Ectodermal cell (in vitro differentiated cells): ENCODE measurements around the gene KCNIP3.

Experiments used
- H3K27ac ChIP-seq: 2 replicates; pipeline ENCODE4 v1.7.0; 2013; ENCODE audit warnings: mild to moderate bottlenecking, low read depth, low read length; ENCODE audit not compliant: insufficient read depth, poor library complexity, severe bottlenecking
- H3K27me3 ChIP-seq: 2 replicates; pipeline ENCODE4 v1.7.0; 2013; ENCODE audit warnings: mild to moderate bottlenecking, low read length; ENCODE audit not compliant: insufficient read depth, control insufficient read depth, poor library complexity, severe bottlenecking
- H3K36me3 ChIP-seq: one replicate; pipeline ENCODE4 v1.7.0; 2013; ENCODE audit warnings: low read length; ENCODE audit not compliant: control insufficient read depth, insufficient read depth
- H3K4me1 ChIP-seq: one replicate; pipeline ENCODE4 v1.7.0; 2013; ENCODE audit warnings: low read length; ENCODE audit not compliant: control insufficient read depth, insufficient read depth
- H3K4me3 ChIP-seq: 2 replicates; pipeline ENCODE4 v1.7.0; 2013; ENCODE audit warnings: low read depth, low read length, control low read depth; ENCODE audit not compliant: insufficient read depth
- H3K9me3 ChIP-seq: 2 replicates; pipeline ENCODE4 v1.7.0; 2013; ENCODE audit warnings: mild to moderate bottlenecking, low read length, moderate library complexity; ENCODE audit not compliant: control insufficient read depth
- WGBS, 2 experiments: methylation state at CpG; one replicate each; pipeline ENCODE4 v1.1.7; 2013; ENCODE audit warnings: missing lambda C conversion rate in 2 of 2; 5-methylcytosine and 5-hydroxymethylcytosine counted together

Gene KCNIP3

GRCh38 chr2:95336406-95336805 is 39.3 kb downstream of the KCNIP3 start:
- WGBS, 2 experiments: 90 to 94% methylated on average over 2 of the region's 2 CpGs
- H3K27me3 ChIP-seq: peaks cover 6% of the 10 kb centered on the region
- H3K36me3 ChIP-seq: no peaks in the 10 kb centered on the region
- no peak overlapping the region for H3K27ac ChIP-seq
- H3K4me1 ChIP-seq: no peaks in the 10 kb centered on the region
- H3K9me3 ChIP-seq: no peaks in the 10 kb centered on the region
- H3K4me3 ChIP-seq: no peak overlapping the region

- Histone ChIP-seq H3K36me3 (no peaks in the 10 kb centered on the region), H3K9me3 (no peaks in the 10 kb centered on the region), H3K4me1 (no peaks in the 10 kb centered on the region), H3K4me3 (no peak overlapping the region), H3K27ac (no peak overlapping the region), H3K27me3 (peaks cover 17% of the 10 kb centered on the region)
- WGBS, 2 experiments: 81 to 82% methylated on average over 7 of the region's 7 CpGs
Observed at GRCh38 chr2:95337829-95338228, 40.7 kb downstream of the KCNIP3 start.

DNA sequence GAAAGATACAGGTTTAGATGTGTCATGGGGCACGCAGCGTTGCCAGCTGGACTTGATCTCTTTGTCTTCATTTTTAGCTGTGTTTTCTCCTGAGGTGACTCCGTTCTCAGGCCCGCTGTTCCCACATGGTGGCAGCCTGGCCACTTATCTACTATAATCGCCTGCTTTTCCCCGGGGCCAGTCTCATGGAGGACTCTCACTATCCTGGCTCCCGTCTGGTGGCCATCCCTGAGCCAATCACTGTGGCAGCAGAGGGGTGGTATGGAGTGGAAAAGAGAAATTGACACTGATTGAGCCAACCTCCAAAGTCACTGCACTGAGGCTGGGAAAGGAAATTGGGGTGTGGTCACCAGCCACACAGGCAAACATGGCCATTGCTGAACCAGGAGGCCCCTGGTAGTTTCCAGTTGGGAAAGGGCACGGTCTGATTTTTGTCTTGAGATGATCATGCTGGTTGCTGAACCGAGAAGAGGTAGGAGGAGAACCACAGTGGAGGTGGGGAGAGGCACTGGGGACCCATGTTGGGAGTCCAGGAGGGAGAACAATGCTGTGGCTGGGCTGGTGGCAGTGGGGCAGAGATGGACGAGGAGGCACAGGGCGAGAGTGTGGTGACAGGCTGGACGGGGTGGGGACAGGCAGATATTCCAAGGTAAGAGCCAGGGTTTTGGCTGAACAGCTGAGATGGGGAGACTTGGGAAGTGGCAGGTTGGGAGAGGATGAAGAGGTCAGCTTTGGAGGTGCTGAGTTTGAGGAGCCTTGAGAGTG is 45.6 kb downstream of the KCNIP3 start:
- Histone ChIP-seq H3K36me3 (no peaks in the 10 kb centered on the region), H3K4me1 (no peaks in the 10 kb centered on the region), H3K4me3 (no peak overlapping the region), H3K27ac (no peak overlapping the region), H3K27me3 (peaks cover 65% of the 10 kb centered on the region), H3K9me3 (no peaks in the 10 kb centered on the region)
- 88% methylated on average over 12 of the region's 12 CpGs for WGBS, 2 experiments

- H3K36me3 ChIP-seq: no peaks in the 10 kb centered on the region
- peaks cover 74% of the 10 kb centered on the region for H3K27me3 ChIP-seq
- H3K9me3 ChIP-seq: no peaks in the 10 kb centered on the region
- WGBS, 2 experiments: 82 to 90% methylated on average over 7 of the region's 7 CpGs
- H3K4me1 ChIP-seq: no peaks in the 10 kb centered on the region
- H3K27ac ChIP-seq: no peak overlapping the region
- no peak overlapping the region for H3K4me3 ChIP-seq
Observed at GRCh38 chr2:95343429-95344214, 46.5 kb downstream of the KCNIP3 start.

DNA sequence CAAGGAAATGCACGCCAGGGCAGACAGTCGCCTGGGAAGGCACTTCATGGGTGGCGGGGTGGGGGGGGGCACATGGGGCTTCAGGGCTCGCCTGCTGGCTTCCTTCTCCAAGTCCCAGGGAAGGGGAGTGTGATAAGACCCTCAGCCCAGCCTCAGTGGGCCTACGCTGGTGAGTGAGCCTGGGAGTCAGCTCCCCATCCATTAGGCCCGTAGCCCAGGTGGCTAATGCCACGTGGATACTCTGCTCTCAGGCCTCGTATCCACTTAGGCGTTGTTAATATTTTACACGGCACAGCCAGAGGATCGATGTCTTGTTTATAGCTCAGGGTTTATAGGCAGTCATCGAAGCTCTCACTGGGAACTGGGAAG is 47.1 kb downstream of the KCNIP3 start:
- 84 to 88% methylated on average over 12 of the region's 12 CpGs for WGBS, 2 experiments
- no peak overlapping the region for H3K27ac ChIP-seq

GRCh38 chr2:95344656-95345055 is 47.5 kb downstream of the KCNIP3 start:
- peaks cover 80% of the 10 kb centered on the region for H3K27me3 ChIP-seq
- H3K36me3 ChIP-seq: no peaks in the 10 kb centered on the region
- H3K9me3 ChIP-seq: no peaks in the 10 kb centered on the region
- no peak overlapping the region for H3K4me3 ChIP-seq
- no peaks in the 10 kb centered on the region for H3K4me1 ChIP-seq
- no peak overlapping the region for H3K27ac ChIP-seq
- WGBS, 2 experiments: 82 to 86% methylated on average over 3 to 4 of the region's 4 CpGs

More for the DNA sequence above, 47.1 kb downstream of the KCNIP3 start:
- no peaks in the 10 kb centered on the region for H3K9me3 ChIP-seq
- peaks cover 79% of the 10 kb centered on the region for H3K27me3 ChIP-seq
- H3K36me3 ChIP-seq: no peaks in the 10 kb centered on the region
- no peaks in the 10 kb centered on the region for H3K4me1 ChIP-seq
- no peak overlapping the region for H3K4me3 ChIP-seq

DNA sequence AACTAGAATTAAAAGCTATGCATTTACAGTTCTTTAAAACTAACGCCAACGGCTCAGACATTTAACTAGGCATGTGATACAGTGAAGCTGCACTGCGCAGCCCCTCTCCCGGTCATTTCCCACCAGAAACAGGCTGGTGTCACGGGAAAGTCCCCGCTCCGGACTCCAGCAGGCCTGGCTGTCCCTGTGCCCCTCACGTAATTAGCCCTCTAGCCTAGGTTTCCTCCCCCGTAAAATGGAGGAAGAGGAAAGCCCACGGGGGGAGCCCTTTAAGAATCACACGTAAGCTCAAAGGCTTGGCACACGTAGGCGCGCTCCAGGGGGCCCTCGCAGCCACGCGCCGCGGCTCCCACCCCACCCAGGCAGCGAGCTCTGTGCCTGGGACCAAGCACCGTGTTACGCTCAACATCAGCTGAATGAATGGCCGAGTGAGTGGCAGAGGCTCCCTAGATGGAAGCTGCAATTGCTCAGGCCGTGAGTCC is 48.0 kb downstream of the KCNIP3 start:
- Histone ChIP-seq H3K27me3 (peaks cover 80% of the 10 kb centered on the region), H3K36me3 (no peaks in the 10 kb centered on the region), H3K4me1 (no peaks in the 10 kb centered on the region), H3K27ac (no peak overlapping the region), H3K4me3 (peak overlapping the region; percentile 42), H3K9me3 (no peaks in the 10 kb centered on the region)
- WGBS, 2 experiments: 28 to 29% methylated on average over 24 of the region's 24 CpGs

DNA sequence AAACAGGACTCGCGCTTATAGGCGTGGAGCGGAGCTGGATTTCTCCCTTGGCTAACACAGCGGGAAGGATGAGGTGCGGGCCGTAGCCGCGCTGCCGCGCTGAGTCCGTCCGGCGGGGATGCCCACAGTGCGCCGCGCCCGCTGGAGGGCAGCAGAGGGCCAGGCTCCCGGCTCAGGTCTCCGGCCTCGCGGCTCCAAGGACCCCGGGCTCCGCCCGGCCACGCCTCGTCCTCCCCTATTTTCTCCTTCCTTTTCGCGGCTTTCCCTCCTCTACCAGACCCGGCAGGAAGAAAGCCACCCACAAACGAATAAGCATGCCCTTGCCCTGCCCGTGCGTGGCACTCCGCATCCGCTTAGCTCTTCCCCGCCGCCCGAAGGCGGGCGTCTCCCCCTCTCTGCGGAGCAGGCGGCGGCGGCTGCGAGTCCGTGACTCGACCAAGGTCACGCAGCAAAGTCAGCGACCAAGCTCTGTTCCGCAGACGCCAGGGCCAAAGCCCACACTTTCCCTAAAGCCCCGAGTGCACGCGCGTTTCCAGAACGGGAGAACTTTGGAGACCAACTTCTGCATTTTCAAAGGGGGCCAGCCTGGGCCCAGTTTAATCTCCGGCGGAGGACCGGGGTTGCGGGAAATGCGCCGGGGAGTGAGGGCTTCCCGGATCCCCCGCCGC is 48.5 kb downstream of the KCNIP3 start:
- Histone ChIP-seq H3K4me3 (peak overlapping the region; percentile 42), H3K27me3 (peaks cover 79% of the 10 kb centered on the region), H3K36me3 (no peaks in the 10 kb centered on the region), H3K4me1 (no peaks in the 10 kb centered on the region), H3K27ac (no peak overlapping the region), H3K9me3 (no peaks in the 10 kb centered on the region)
- 1% methylated on average over 65 of the region's 65 CpGs for WGBS, 2 experiments

DNA sequence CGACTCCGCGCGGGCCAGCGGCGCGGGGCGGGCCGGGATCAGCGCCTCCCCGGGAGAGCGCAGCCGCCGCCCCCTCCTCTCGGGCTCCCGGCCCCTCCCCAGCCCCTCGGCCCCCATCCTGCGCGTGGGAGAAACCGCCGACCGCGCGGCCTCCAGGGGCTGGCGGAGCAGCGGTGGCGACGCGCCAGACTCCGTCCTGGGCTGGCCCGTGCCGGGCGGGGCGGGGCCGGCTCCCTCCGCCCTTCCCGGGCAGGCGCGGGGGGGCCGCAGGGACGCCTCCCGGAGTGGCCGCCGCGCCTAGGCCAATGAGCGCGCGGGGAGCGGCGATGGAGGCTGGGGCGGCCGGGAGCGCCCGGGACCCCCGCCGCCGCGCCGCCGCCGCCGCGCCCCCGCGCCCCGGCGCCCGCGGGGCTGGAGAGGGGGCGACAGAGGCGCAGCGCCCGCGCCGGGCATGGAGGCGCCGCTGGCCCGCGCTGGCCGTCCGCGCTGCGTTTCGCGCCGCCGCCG is 49.1 kb downstream of the KCNIP3 start:
- Histone ChIP-seq H3K36me3 (no peaks in the 10 kb centered on the region), H3K27ac (no peak overlapping the region), H3K27me3 (peaks cover 75% of the 10 kb centered on the region), H3K4me1 (no peaks in the 10 kb centered on the region), H3K9me3 (no peaks in the 10 kb centered on the region), H3K4me3 (peak overlapping the region; percentile 42)
- 0% methylated on average over 88 of the region's 88 CpGs for WGBS, 2 experiments
